GM23248 (cell line): ENCODE results near the gene CDCP2. TPM values are rescaled to one million over a fixed set of nuclear protein-coding genes. Genes with fewer than 3 reads are reported as not detected.
"Not testable (repeated sequence)": the region's sequence is repeated elsewhere in the genome, so short reads cannot be mapped to it uniquely, and the experiment has no call there.

Source experiments
- DNase-seq: peaks from one replicate; pipeline ENCODE4 v3.0.0-alpha.2; 2015
- H2AFZ ChIP-seq: fragments of 200-600 bp; sonication (generic); 2 replicates; pipeline ENCODE4 v1.6.1; 2016; ENCODE audit warnings: antibody characterized with exemption
- H3F3A ChIP-seq: fragments of 200-600 bp; sonication (generic); 2 replicates; pipeline ENCODE4 v1.6.1; 2016; ENCODE audit warnings: mild to moderate bottlenecking, antibody characterized with exemption, mixed run types; ENCODE audit not compliant: insufficient read depth
- H3K27ac ChIP-seq: fragments of 200-600 bp; sonication (generic); 2 replicates; pipeline ENCODE4 v1.5.1; 2016; ENCODE audit warnings: mild to moderate bottlenecking
- H3K27me3 ChIP-seq: fragments of 200-600 bp; sonication (generic); replicated peaks from 2 replicates; pipeline ENCODE4 v1.6.1; 2016; ENCODE audit warnings: mild to moderate bottlenecking; ENCODE audit not compliant: insufficient read depth
- H3K36me3 ChIP-seq: fragments of 200-600 bp; sonication (generic); 2 replicates; pipeline ENCODE4 v1.6.1; 2016; ENCODE audit warnings: low read depth, mild to moderate bottlenecking
- H3K4me1 ChIP-seq: fragments of 200-600 bp; sonication (generic); 2 replicates; pipeline ENCODE4 v1.6.1; 2016; ENCODE audit warnings: mild to moderate bottlenecking; ENCODE audit not compliant: insufficient read depth
- H3K4me2 ChIP-seq: fragments of 200-600 bp; sonication (generic); one replicate; pipeline ENCODE4 v1.6.1; 2016; ENCODE audit warnings: mild to moderate bottlenecking; ENCODE audit not compliant: unreplicated experiment
- H3K4me3 ChIP-seq: fragments of 200-600 bp; sonication (generic); 2 replicates; pipeline ENCODE4 v1.5.1; 2016; ENCODE audit warnings: mild to moderate bottlenecking
- H3K79me2 ChIP-seq: fragments of 200-600 bp; sonication (generic); 2 replicates; pipeline ENCODE4 v1.6.1; 2016; ENCODE audit warnings: mild to moderate bottlenecking; ENCODE audit not compliant: insufficient read depth
- H3K9ac ChIP-seq: fragments of 200-600 bp; sonication (generic); 2 replicates; pipeline ENCODE4 v1.6.1; 2016; ENCODE audit warnings: mild to moderate bottlenecking
- H3K9me2 ChIP-seq: fragments of 200-600 bp; sonication (generic); 2 replicates; pipeline ENCODE4 v1.6.1; 2016; ENCODE audit warnings: mixed run types, mild to moderate bottlenecking, moderate library complexity; ENCODE audit not compliant: insufficient read depth
- H3K9me3 ChIP-seq: fragments of 200-600 bp; sonication (generic); one replicate; pipeline ENCODE4 v1.6.1; 2017; ENCODE audit warnings: low read depth
- H4K20me1 ChIP-seq: fragments of 200-600 bp; sonication (generic); 2 replicates; pipeline ENCODE4 v1.6.0; 2016; ENCODE audit not compliant: insufficient read depth
- EZH2 ChIP-seq: fragments of 200-600 bp; sonication (generic); IDR thresholded peaks from 2 replicates; pipeline ENCODE4 v1.6.1; 2018; ENCODE audit warnings: antibody characterized with exemption, mild to moderate bottlenecking; ENCODE audit not compliant: insufficient read depth, poor library complexity, severe bottlenecking
- EZH2phosphoT487 ChIP-seq: fragments of 200-600 bp; sonication (generic); IDR thresholded peaks from 2 replicates; pipeline ENCODE4 v1.6.1; 2018; ENCODE audit warnings: antibody characterized with exemption, moderate library complexity, mild to moderate bottlenecking, low read depth; ENCODE audit not compliant: insufficient read depth
- WGBS, 2 experiments: methylation state at CpG; one replicate each; pipeline ENCODE4 v1.1.6; 2015 to 2017; ENCODE audit warnings: low lambda C conversion rate in 2 of 2, low coverage in 1 of 2; ENCODE audit errors: missing lambda C conversion rate in 2 of 2; 5-methylcytosine and 5-hydroxymethylcytosine counted together
- in situ Hi-C: fragments of 300-500 bp; cut with MboI; formaldehyde crosslinking; loops from 2 replicates; pipeline ENCODE4 v1.15.0; 2020
- polyA plus RNA-seq: library from polyadenylated mRNA; unstranded; fragments of >200 nt; fragmentation: Nextera tagmentation; extraction: Ambion mirVana; gene quantifications from 2 replicates; pipeline ENCODE4 v1.2.1, GENCODE V29; 2016
- total RNA-seq: library from RNA; depleted of rRNA; stranded (reverse); fragments of >200 nt; shearing (Covaris generic); gene quantifications from 2 replicates; pipeline ENCODE4 v1.2.3, GENCODE V29; 2014

Gene CDCP2
- total and polyA plus RNA-seq, 2 experiments from 2014 or later, result not detected

- no peak overlapping the region for H2AFZ ChIP-seq
- H3K4me2 ChIP-seq, result no peak overlapping the region
- peaks cover 9% of the 10 kb centered on the region; the same call in 1 of the 2 replicates for H3F3A ChIP-seq
- H3K9me3 ChIP-seq, result no peaks in the 10 kb centered on the region
- H3K4me1 ChIP-seq, result no peaks in the 10 kb centered on the region
- H3K9me2 ChIP-seq, result no peaks in the 10 kb centered on the region
- H3K4me3 ChIP-seq, result no peak overlapping the region
- no peak overlapping the region for H3K27ac ChIP-seq
- H3K27me3 ChIP-seq, result no peaks in the 10 kb centered on the region
- no peaks in the 10 kb centered on the region for H3K36me3 ChIP-seq
- H3K79me2 ChIP-seq, result no peaks in the 10 kb centered on the region
- no peaks in the 10 kb centered on the region for H4K20me1 ChIP-seq
- in situ Hi-C loops, result no loop called here
- no peak for TF ChIP-seq EZH2
- TF ChIP-seq EZH2phosphoT487, result no peak
- 71 to 80% methylated on average over 8 of the region's 8 CpGs for WGBS, 2 experiments
- no peak overlapping the region for H3K9ac ChIP-seq
- no peak for DNase-seq
Measured at GRCh38 chr1:54171016-54171415, 18.2 kb upstream of the CDCP2 start.

- no peaks in the 10 kb centered on the region for H3K9me3 ChIP-seq
- no peak overlapping the region for H3K4me2 ChIP-seq
- H3K27me3 ChIP-seq, result no peaks in the 10 kb centered on the region
- in situ Hi-C loops, result no loop called here
- peaks cover 9% of the 10 kb centered on the region; the same call in 1 of the 2 replicates for H3F3A ChIP-seq
- H3K9ac ChIP-seq, result no peak overlapping the region
- 65 to 70% methylated on average over 3 of the region's 3 CpGs for WGBS, 2 experiments
- DNase-seq, result no peak
- H3K36me3 ChIP-seq, result no peaks in the 10 kb centered on the region
- no peaks in the 10 kb centered on the region for H3K9me2 ChIP-seq
- no peak overlapping the region for H3K4me3 ChIP-seq
- no peaks in the 10 kb centered on the region for H3K79me2 ChIP-seq
- TF ChIP-seq EZH2phosphoT487 (no peak), EZH2 (no peak)
- no peaks in the 10 kb centered on the region for H3K4me1 ChIP-seq
- no peaks in the 10 kb centered on the region for H4K20me1 ChIP-seq
- H3K27ac ChIP-seq, result no peak overlapping the region
- H2AFZ ChIP-seq, result no peak overlapping the region
Measured at GRCh38 chr1:54169068-54169467, 16.3 kb upstream of the CDCP2 start.

- H4K20me1 ChIP-seq, result no peaks in the 10 kb centered on the region
- no peak overlapping the region for H2AFZ ChIP-seq
- 75 to 83% methylated on average over 8 of the region's 8 CpGs for WGBS, 2 experiments
- H3K9ac ChIP-seq, result no peak overlapping the region
- H3K27me3 ChIP-seq, result no peaks in the 10 kb centered on the region
- DNase-seq, result no peak
- H3K79me2 ChIP-seq, result no peaks in the 10 kb centered on the region
- H3K4me2 ChIP-seq, result no peak overlapping the region
- no peak overlapping the region for H3K4me3 ChIP-seq
- TF ChIP-seq EZH2phosphoT487 (no peak), EZH2 (no peak)
- no peaks in the 10 kb centered on the region for H3K4me1 ChIP-seq
- no peaks in the 10 kb centered on the region for H3K9me2 ChIP-seq
- H3F3A ChIP-seq, result peaks cover 9% of the 10 kb centered on the region; the same call in 1 of the 2 replicates
- H3K9me3 ChIP-seq, result no peaks in the 10 kb centered on the region
- H3K36me3 ChIP-seq, result no peaks in the 10 kb centered on the region
- H3K27ac ChIP-seq, result no peak overlapping the region
- in situ Hi-C loops, result no loop called here
Measured at GRCh38 chr1:54168206-54168965, 15.6 kb upstream of the CDCP2 start.

GRCh38 chr1:54167422-54168139 lies 14.8 kb upstream of the CDCP2 start:
- no peak overlapping the region for H2AFZ ChIP-seq
- no peak overlapping the region for H3K4me3 ChIP-seq
- no peaks in the 10 kb centered on the region for H3K27me3 ChIP-seq
- DNase-seq, result peak; percentile 71
- H3K9me2 ChIP-seq, result no peaks in the 10 kb centered on the region
- in situ Hi-C loops, result no loop called here
- no peak overlapping the region for H3K27ac ChIP-seq
- no peaks in the 10 kb centered on the region for H3K79me2 ChIP-seq
- H3K36me3 ChIP-seq, result no peaks in the 10 kb centered on the region
- no peak for TF ChIP-seq EZH2phosphoT487
- no peak for TF ChIP-seq EZH2
- H3K9ac ChIP-seq, result no peak overlapping the region
- no peaks in the 10 kb centered on the region for H3K9me3 ChIP-seq
- peaks cover 9% of the 10 kb centered on the region; the same call in 1 of the 2 replicates for H3F3A ChIP-seq
- no peaks in the 10 kb centered on the region for H4K20me1 ChIP-seq
- 63 to 65% methylated on average over 9 of the region's 9 CpGs for WGBS, 2 experiments
- no peaks in the 10 kb centered on the region for H3K4me1 ChIP-seq
- no peak overlapping the region for H3K4me2 ChIP-seq

- H3K79me2 ChIP-seq, H3K4me1 ChIP-seq, H4K20me1 ChIP-seq, H3K9ac ChIP-seq, H3K36me3 ChIP-seq, DNase-seq, H3F3A ChIP-seq, H3K9me3 ChIP-seq, in situ Hi-C loops, H3K4me3 ChIP-seq, H3K9me2 ChIP-seq, H2AFZ ChIP-seq, H3K27ac ChIP-seq, H3K27me3 ChIP-seq, H3K4me2 ChIP-seq: not testable (repeated sequence)
- WGBS, 2 experiments, result 83 to 86% methylated on average over 8 of the region's 8 CpGs
Measured at GRCh38 chr1:54166357-54166756, 13.6 kb upstream of the CDCP2 start.
